ENCODE data around the gene KRT16.
"Not testable (repeated sequence)": the region's sequence is repeated elsewhere in the genome, so short reads cannot be mapped to it uniquely, and the experiment has no call there.

GRCh38 chr17:41640596-41640995 lies 28.0 kb upstream of the KRT16 start:
- not testable (repeated sequence) for TF ChIP-seq CTCF (IDR thresholded peaks at IDR 0.05; ENCODE audit: borderline replicate concordance, extremely low read depth, low read length, poor library complexity, severe bottlenecking); EZH2 (IDR thresholded peaks at IDR 0.05; ENCODE audit: borderline replicate concordance, low read depth, low read length, severe bottlenecking)
